Endothelial cell of umbilical vein (primary cell): Measurements from ENCODE around the gene CARMIL1. TPM values are rescaled to one million over a fixed set of nuclear protein-coding genes. Genes with fewer than 3 reads are reported as not detected.

ENCODE experiments used
- BruUV-seq: library from RNA; stranded (reverse); fragments of 400-500 nt; replicated peaks from 2 replicates; lab custom pipeline; 2021; lab: Mats Ljungman, UMichigan
- CTCF ChIA-PET: fragments of 300-600, 350-600 bp; sonication (Branson Sonifier 250); formaldehyde crosslinking; loops from one replicate; lab custom pipeline; 2021; ENCODE audit warnings: antibody characterized with exemption, inconsistent platforms; lab: Charles Lee
- POLR2A ChIA-PET: fragments of 300-600, 350-600 bp; sonication (Branson Sonifier 250); formaldehyde crosslinking; loops from one replicate; lab custom pipeline; 2021; ENCODE audit warnings: antibody characterized with exemption, inconsistent platforms; lab: Charles Lee
- DNase-seq: peaks from one replicate; pipeline ENCODE4 v3.0.0-alpha.2; 2011; ENCODE audit warnings: low read depth, low spot score
- FAIRE-seq: peaks from 2 replicates; lab custom pipeline; 2011; peaks lifted over from hg19 to GRCh38; lab: Jason Lieb, UNC
- H2AFZ ChIP-seq: 2 replicates; pipeline ENCODE4 v1.6.0; 2012; ENCODE audit warnings: low read depth, low read length, control low read depth, inconsistent platforms
- H3K27ac ChIP-seq: 2 replicates; pipeline ENCODE4 v1.5.1; 2011; ENCODE audit warnings: low read depth, mild to moderate bottlenecking, control low read depth, low read length, moderate library complexity; ENCODE audit not compliant: insufficient read depth
- H3K27me3 ChIP-seq, 2 experiments: 2 replicates each; pipeline versions ENCODE4 v1.6.0 to v1.6.1; 2011; ENCODE audit warnings: low read length in 2 of 2, mixed read lengths in 1 of 2; ENCODE audit not compliant: control insufficient read depth in 2 of 2, insufficient read depth in 2 of 2
- H3K36me3 ChIP-seq, 2 experiments: 2 replicates in 1 of 2; 3 replicates in 1 of 2; pipeline ENCODE4 v1.5.1; 2011; ENCODE audit warnings: low read length in 2 of 2, mild to moderate bottlenecking in 1 of 2, moderate library complexity in 1 of 2; ENCODE audit not compliant: control insufficient read depth in 2 of 2, insufficient read depth in 2 of 2; ENCODE audit errors: extremely low read depth in 1 of 2
- H3K4me1 ChIP-seq: 3 replicates; pipeline ENCODE4 v1.5.1; 2011; ENCODE audit warnings: mild to moderate bottlenecking, low read length; ENCODE audit not compliant: control insufficient read depth, insufficient read depth; ENCODE audit errors: extremely low read depth
- H3K4me2 ChIP-seq: 2 replicates; pipeline ENCODE4 v1.6.1; 2011; ENCODE audit warnings: low read length, control low read depth, mixed read lengths; ENCODE audit not compliant: insufficient read depth
- H3K4me3 ChIP-seq, 3 experiments: fragments of 200-600 bp in 1 of 3; sonication (generic), shearing (Covaris generic) in 1 of 3; replicated peaks in 1 of 3; 2 replicates each; pipeline ENCODE4 v1.5.1; 2011 to 2016; ENCODE audit warnings: control low read depth in 3 of 3, low read length in 3 of 3, mild to moderate bottlenecking in 2 of 3, inconsistent platforms in 1 of 3, low read depth in 1 of 3, moderate library complexity in 1 of 3; ENCODE audit not compliant: insufficient read depth in 1 of 3
- H3K79me2 ChIP-seq: 2 replicates; pipeline ENCODE4 v1.6.0; 2012; ENCODE audit warnings: low read length, inconsistent platforms; ENCODE audit not compliant: control insufficient read depth, insufficient read depth
- H3K9ac ChIP-seq: replicated peaks from 2 replicates; pipeline ENCODE3; 2011; ENCODE audit warnings: low read length, control low read depth; ENCODE audit not compliant: insufficient read depth; ENCODE audit errors: extremely low read depth
- H3K9me1 ChIP-seq: replicated peaks from 3 replicates; pipeline ENCODE4 v1.6.0; 2011; ENCODE audit warnings: mild to moderate bottlenecking, low read length; ENCODE audit not compliant: control insufficient read depth, insufficient read depth; ENCODE audit errors: extremely low read depth
- H3K9me3 ChIP-seq: replicated peaks from 2 replicates; pipeline ENCODE4 v1.5.1; 2012; ENCODE audit warnings: low read length, inconsistent platforms; ENCODE audit not compliant: control insufficient read depth, insufficient read depth
- H4K20me1 ChIP-seq: replicated peaks from 2 replicates; pipeline ENCODE3; 2011; ENCODE audit warnings: mild to moderate bottlenecking, low read length; ENCODE audit not compliant: control insufficient read depth, insufficient read depth; ENCODE audit errors: extremely low read depth
- CTCF ChIP-seq, 2 donors: IDR thresholded peaks; 1 replicate in 1 of 2; 2 replicates in 1 of 2; pipeline ENCODE4 v1.5.1; 2011; ENCODE audit warnings: low read length in 2 of 2, mild to moderate bottlenecking in 2 of 2, moderate library complexity in 2 of 2, control low read depth in 1 of 2, inconsistent platforms in 1 of 2, low read depth in 1 of 2; ENCODE audit not compliant: insufficient read depth in 1 of 2; ENCODE audit errors: extremely low read depth in 1 of 2
- EZH2 ChIP-seq: IDR thresholded peaks from 2 replicates; pipeline ENCODE4 v1.6.1; 2012; ENCODE audit warnings: borderline replicate concordance, low read depth, mild to moderate bottlenecking, moderate library complexity, low read length, inconsistent platforms; ENCODE audit not compliant: severe bottlenecking
- FOS ChIP-seq: IDR thresholded peaks from 2 replicates; pipeline ENCODE4 v1.6.1; 2011; ENCODE audit warnings: mild to moderate bottlenecking, low read length, moderate library complexity, borderline replicate concordance; ENCODE audit not compliant: insufficient read depth
- GATA2 ChIP-seq: IDR thresholded peaks from 2 replicates; pipeline ENCODE4 v1.7.0; 2011; ENCODE audit warnings: low read depth, mild to moderate bottlenecking, moderate library complexity, mixed read lengths, low read length; ENCODE audit not compliant: insufficient read length, insufficient read depth
- JUN ChIP-seq: IDR thresholded peaks from 2 replicates; pipeline ENCODE4 v1.6.1; 2011; ENCODE audit warnings: borderline replicate concordance, low read depth; ENCODE audit not compliant: insufficient read length, insufficient read depth
- MAX ChIP-seq: IDR thresholded peaks from 2 replicates; pipeline ENCODE4 v1.6.1; 2011; ENCODE audit not compliant: insufficient read depth, insufficient read length
- MYC ChIP-seq: IDR thresholded peaks from one replicate; pipeline ENCODE4 v1.6.1; 2011; ENCODE audit warnings: mild to moderate bottlenecking, low read depth, low read length
- POLR2A ChIP-seq: IDR thresholded peaks from 2 replicates; pipeline ENCODE4 v1.6.1; 2012; ENCODE audit warnings: low read depth, mild to moderate bottlenecking, control low read depth, low read length
- POLR2AphosphoS5 ChIP-seq: IDR thresholded peaks from 2 replicates; pipeline ENCODE4 v1.6.1; 2012; ENCODE audit warnings: low read depth, mild to moderate bottlenecking, control low read depth, low read length, moderate library complexity; ENCODE audit not compliant: insufficient read depth
- dilution Hi-C: fragments of 300-500 bp; cut with MboI; formaldehyde crosslinking; loops from one replicate; pipeline ENCODE4 v1.15.0; 2019; ENCODE audit warnings: low sequenced_read_pairs; ENCODE audit not compliant: extremely low pct_ligation_motif_present
- intact Hi-C: fragments of 100-400 bp; cut with micrococcal nuclease; formaldehyde crosslinking; loops from one replicate; pipeline ENCODE4 v1.10.0; 2022
- polyA plus RNA-seq, 4 experiments: library from polyadenylated mRNA; depleted of rRNA in 3 of 4; stranded (reverse) in 3 of 4; unstranded in 1 of 4; fragments of >200 nt; gene quantifications; 2 replicates each; pipeline versions ENCODE4 v1.2.1 to v1.2.3, GENCODE V29; 2011 to 2012; ENCODE audit warnings: missing spikeins in 1 of 4
- total RNA-seq: library from RNA; stranded (reverse); gene quantifications from 2 replicates; pipeline ENCODE4 v1.2.3, GENCODE V29; 2021

CARMIL1 gene
- total and polyA plus RNA-seq, 2 donors (not counting 3 experiments of a cell fraction or from before 2014, with no cell fraction given), result 1.3 to 8.7 TPM

- H3K79me2 ChIP-seq, result no peaks in the 10 kb centered on the region
- H3K9ac ChIP-seq, result no peak overlapping the region
- H3K27ac ChIP-seq, result no peak overlapping the region
- FAIRE-seq, result no peak
- peaks cover 0 to 2% of the 10 kb centered on the region in 2 experiments for H3K27me3 ChIP-seq
- POLR2A ChIA-PET, result interaction anchor here (0.6 kb wide), 1 partner anchor 18 kb away, joined by 4 read pairs; no protein-coding TSS in a partner anchor
- no peaks in the 10 kb centered on the region for H3K36me3 ChIP-seq
- H3K4me1 ChIP-seq, result no peaks in the 10 kb centered on the region
- no TSS peak for BruUV-seq
- intact Hi-C loops, result loop anchor here (5.0 kb wide), 2 partner anchors 527 to 742 kb away; no protein-coding TSS in a partner anchor
- CTCF ChIA-PET, result interaction anchor here (0.7 to 3.1 kb wide), 7 partner anchors 9 to 376 kb away, joined by 3 to 27 read pairs (median 4); partner anchors contain the start of gene CARMIL1
- H2AFZ ChIP-seq, result no peak overlapping the region
- H3K4me3 ChIP-seq, result no peak overlapping the region
- TF ChIP-seq POLR2A (no peak), EZH2 (no peak), GATA2 (no peak), FOS (no peak), CTCF (IDR thresholded peaks at IDR 0.05; ENCODE audit: extremely low read depth in 1 of 2, insufficient read depth in 1 of 2, low read depth in 1 of 2, low read length in 2 of 2) (no peak), MYC (no peak), MAX (no peak), POLR2AphosphoS5 (no peak), JUN (no peak)
- no peak for DNase-seq
- H4K20me1 ChIP-seq, result no peaks in the 10 kb centered on the region
- no peak overlapping the region for H3K4me2 ChIP-seq
- H3K9me3 ChIP-seq, result no peaks in the 10 kb centered on the region
- H3K9me1 ChIP-seq, result no peaks in the 10 kb centered on the region
- dilution Hi-C loops, result no loop called here
Observed at GRCh38 chr6:25599516-25600085, 320.4 kb downstream of the CARMIL1 start.
